Measurements from ENCODE around the gene ALDOC. TPM values are rescaled to one million over a fixed set of nuclear protein-coding genes. Genes with fewer than 3 reads are reported as not detected.

ALDOC gene
- polyA plus RNA-seq, 3 donors from 2014 or later, result 50.9 to 80.1 (median 53.2) TPM

DNA sequence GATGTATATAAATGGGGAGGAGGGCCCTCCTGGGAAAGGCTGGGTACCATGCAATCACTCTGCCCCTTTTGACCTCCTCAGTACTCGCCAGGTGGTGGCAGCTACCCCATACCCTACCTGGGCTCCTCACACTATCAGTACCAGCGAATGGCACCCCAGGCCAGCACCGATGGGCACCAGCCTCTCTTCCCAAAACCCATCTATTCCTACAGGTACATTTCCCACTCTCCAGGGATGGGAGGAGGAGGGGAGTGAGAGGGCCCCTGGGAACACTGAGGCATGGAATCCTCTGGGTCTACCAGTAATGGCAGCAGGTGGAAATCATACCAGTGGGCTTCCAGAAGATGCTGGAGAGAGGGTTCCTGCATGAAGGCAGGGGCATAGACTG lies 47.7 kb downstream of the ALDOC start:
- peaks cover 0 to 2% (median 1%) of the 10 kb centered on the region in 3 donors for H3K27me3 Mint-ChIP-seq (ENCODE audit: low read depth in 3 of 3)
- no peaks in the 10 kb centered on the region for H3K4me1 Mint-ChIP-seq
- no peaks in the 10 kb centered on the region for H3K36me3 Mint-ChIP-seq
- no peak for DNase-seq
- H3K9me3 Mint-ChIP-seq, result peaks cover 0 to 1% (median 0%) of the 10 kb centered on the region in 6 donors
- H3K27ac Mint-ChIP-seq, result no peak overlapping the region
- H3K4me3 Mint-ChIP-seq, result no peak overlapping the region

GRCh38 chr17:28528327-28529012 lies 48.2 kb downstream of the ALDOC start:
- H3K9me3 Mint-ChIP-seq, result peaks cover 0 to 1% (median 0%) of the 10 kb centered on the region in 6 donors
- H3K4me1 Mint-ChIP-seq, result no peaks in the 10 kb centered on the region
- peaks cover 0 to 2% (median 1%) of the 10 kb centered on the region in 3 donors for H3K27me3 Mint-ChIP-seq (ENCODE audit: low read depth in 3 of 3)
- no peak overlapping the region for H3K27ac Mint-ChIP-seq
- no peak for DNase-seq
- no peaks in the 10 kb centered on the region for H3K36me3 Mint-ChIP-seq
- H3K4me3 Mint-ChIP-seq, result no peak overlapping the region

DNA sequence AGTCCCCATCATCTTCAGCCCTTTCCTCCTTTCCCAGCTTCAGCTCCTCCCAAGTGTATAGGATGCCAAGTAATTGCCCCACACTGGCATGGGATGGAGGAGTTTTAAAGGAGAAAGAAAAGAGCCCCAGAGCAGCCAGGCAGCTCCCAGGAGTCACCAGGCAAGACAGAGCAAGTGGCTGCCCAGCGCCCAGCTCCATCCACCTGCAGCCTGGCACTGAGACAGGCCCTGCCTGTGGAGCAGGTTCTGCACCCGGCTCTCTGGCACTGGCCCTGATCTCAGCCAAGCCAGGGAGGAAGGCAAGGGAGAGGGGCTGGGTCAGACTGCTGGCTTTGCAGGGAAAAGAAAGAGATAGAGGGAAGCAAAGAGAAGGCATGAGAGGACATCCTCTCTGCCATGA lies 48.8 kb downstream of the ALDOC start:
- Mint-ChIP-seq H3K4me1 (no peaks in the 10 kb centered on the region), H3K27me3 (ENCODE audit: low read depth in 3 of 3) (peaks cover 0 to 2% (median 1%) of the 10 kb centered on the region in 3 donors), H3K4me3 (no peak overlapping the region), H3K9me3 (peaks cover 0 to 1% (median 0%) of the 10 kb centered on the region in 6 donors), H3K27ac (no peak overlapping the region), H3K36me3 (no peaks in the 10 kb centered on the region)
- no peak for DNase-seq

GRCh38 chr17:28527181-28527681 lies 49.5 kb downstream of the ALDOC start:
- no peaks in the 10 kb centered on the region for H3K36me3 Mint-ChIP-seq
- no peak overlapping the region for H3K4me3 Mint-ChIP-seq
- no peak overlapping the region for H3K27ac Mint-ChIP-seq

DNA sequence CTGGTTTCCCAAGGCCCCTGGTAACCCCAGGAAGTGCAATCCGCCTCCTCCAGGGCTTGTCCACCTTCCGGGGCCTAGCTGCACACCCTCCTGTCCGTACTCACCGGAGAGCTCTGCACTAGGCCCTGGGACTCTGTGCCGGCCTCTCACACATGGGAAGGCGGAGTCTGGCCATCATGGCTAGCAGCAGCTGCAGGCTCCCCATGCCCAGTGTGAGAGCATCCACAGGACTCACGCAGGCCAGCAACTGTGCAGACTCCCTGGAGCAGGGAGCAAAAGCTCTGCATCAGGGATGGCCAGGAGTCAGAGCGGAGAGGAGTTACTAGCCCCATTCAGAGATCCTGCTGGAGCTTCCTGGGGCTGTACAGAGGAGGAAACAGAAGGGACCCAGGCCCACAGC lies 50.3 kb downstream of the ALDOC start:
- DNase-seq, result no peak
- H3K9me3 Mint-ChIP-seq, result peaks cover 0 to 1% (median 0%) of the 10 kb centered on the region in 6 donors
- no peak overlapping the region for H3K4me3 Mint-ChIP-seq
- peaks cover 0 to 2% (median 1%) of the 10 kb centered on the region in 3 donors for H3K27me3 Mint-ChIP-seq (ENCODE audit: low read depth in 3 of 3)
- no peaks in the 10 kb centered on the region for H3K36me3 Mint-ChIP-seq
- H3K27ac Mint-ChIP-seq, result no peak overlapping the region
- H3K4me1 Mint-ChIP-seq, result no peaks in the 10 kb centered on the region

More at GRCh38 chr17:28527181-28527681, 49.5 kb downstream of the ALDOC start:
- peaks cover 0 to 2% (median 1%) of the 10 kb centered on the region in 3 donors for H3K27me3 Mint-ChIP-seq (ENCODE audit: low read depth in 3 of 3)
- DNase-seq, result no peak
- H3K4me1 Mint-ChIP-seq, result no peaks in the 10 kb centered on the region
- peaks cover 0 to 1% (median 0%) of the 10 kb centered on the region in 6 donors for H3K9me3 Mint-ChIP-seq

DNA sequence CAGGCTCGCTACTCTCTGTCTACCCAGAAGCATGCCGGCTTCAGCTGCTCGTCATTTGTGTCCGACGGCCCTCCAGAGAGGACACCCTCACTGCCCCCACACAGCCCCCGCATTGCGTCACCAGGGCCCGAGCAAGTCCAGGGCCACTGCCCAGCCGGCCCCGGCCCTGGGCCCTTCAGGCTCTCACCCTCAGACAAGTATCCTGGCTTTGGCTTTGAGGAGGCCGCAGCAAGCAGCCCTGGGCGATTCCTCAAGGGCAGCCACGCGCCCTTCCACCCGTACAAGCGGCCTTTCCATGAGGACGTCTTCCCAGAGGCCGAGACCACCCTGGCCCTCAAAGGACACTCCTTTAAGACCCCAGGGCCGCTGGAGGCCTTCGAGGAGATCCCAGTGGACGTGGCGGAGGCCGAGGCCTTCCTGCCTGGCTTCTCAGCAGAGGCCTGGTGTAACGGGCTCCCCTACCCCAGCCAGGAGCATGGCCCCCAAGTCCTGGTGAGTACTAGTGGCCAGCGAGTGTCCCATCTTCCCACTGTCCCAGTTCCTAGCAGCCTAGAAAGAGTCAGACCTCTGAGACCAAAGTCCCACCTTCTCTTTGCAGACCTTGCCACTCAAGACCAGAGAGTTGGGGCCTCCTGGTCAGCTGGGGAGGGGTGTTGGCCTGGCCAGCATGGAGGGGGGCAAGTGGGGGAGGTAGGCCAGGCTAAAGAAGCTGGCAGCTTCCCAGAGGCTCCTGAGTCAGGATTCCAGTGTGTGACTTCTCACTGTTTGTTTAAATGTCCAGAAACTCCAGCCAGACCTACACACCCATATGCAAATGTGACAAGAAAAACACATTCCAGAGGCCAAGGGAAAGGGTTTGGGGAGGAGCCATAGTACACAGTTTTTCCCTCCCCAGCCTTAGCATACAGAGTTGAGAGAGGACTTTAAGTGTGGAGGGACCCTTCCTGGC lies 51.9 kb downstream of the ALDOC start:
- no peak for DNase-seq
- Mint-ChIP-seq H3K9me3 (peaks cover 0 to 1% (median 0%) of the 10 kb centered on the region in 6 donors), H3K27ac (no peak overlapping the region), H3K27me3 (ENCODE audit: low read depth in 3 of 3) (peaks cover 0 to 2% (median 1%) of the 10 kb centered on the region in 3 donors), H3K36me3 (no peaks in the 10 kb centered on the region), H3K4me1 (no peaks in the 10 kb centered on the region), H3K4me3 (no peak overlapping the region)

- Mint-ChIP-seq H3K27ac (no peak overlapping the region), H3K27me3 (ENCODE audit: low read depth in 3 of 3) (peaks cover 0 to 2% (median 1%) of the 10 kb centered on the region in 3 donors), H3K9me3 (peaks cover 0 to 1% (median 0%) of the 10 kb centered on the region in 6 donors), H3K36me3 (no peaks in the 10 kb centered on the region), H3K4me3 (no peak overlapping the region), H3K4me1 (no peaks in the 10 kb centered on the region)
- no peak for DNase-seq
These were observed 52.8 kb downstream of the ALDOC start for GRCh38 chr17:28523876-28524275.

GRCh38 chr17:28523186-28523585 lies 53.5 kb downstream of the ALDOC start:
- Mint-ChIP-seq H3K4me1 (no peaks in the 10 kb centered on the region), H3K4me3 (no peak overlapping the region), H3K27ac (no peak overlapping the region), H3K27me3 (ENCODE audit: low read depth in 3 of 3) (peaks cover 0 to 2% (median 1%) of the 10 kb centered on the region in 3 donors), H3K36me3 (no peaks in the 10 kb centered on the region), H3K9me3 (peaks cover 0 to 1% (median 0%) of the 10 kb centered on the region in 6 donors)
- DNase-seq, result no peak

Other genes starting within 250 kb of the ALDOC start
- 10 to 100 TPM; 51.1 to 70.4 (median 53.0) TPM for gene IFT20, start 241.4 kb downstream of the ALDOC start, polyA plus RNA-seq
- gene TNFAIP1, start 241.1 kb downstream of the ALDOC start, polyA plus RNA-seq, result 10 to 100 TPM in 1 of 3 donors, 1 to 10 TPM in 2; 4.7 to 11.6 (median 6.7) TPM
- 100 to 1,000 TPM in 1 of 3 donors, 10 to 100 TPM in 2; 79.0 to 134 (median 80.3) TPM for gene POLDIP2, start 219.4 kb downstream of the ALDOC start, polyA plus RNA-seq
- not detected for gene SEBOX, start 211.7 kb downstream of the ALDOC start, polyA plus RNA-seq
- gene VTN, start 206.6 kb downstream of the ALDOC start, polyA plus RNA-seq, result not detected
- 1 to 10 TPM; 8.0 to 9.2 (median 9.1) TPM for gene SARM1, start 205.2 kb downstream of the ALDOC start, polyA plus RNA-seq
- 1 to 10 TPM in 1 of 3 donors, under 1 TPM in 1, not detected in 1; 0.61 to 1.9 TPM for gene SLC46A1, start 170.7 kb downstream of the ALDOC start, polyA plus RNA-seq
- not detected for gene SLC13A2, start 103.3 kb downstream of the ALDOC start, polyA plus RNA-seq
- gene FOXN1, start 70.5 kb downstream of the ALDOC start, polyA plus RNA-seq, result not detected
- 10 to 100 TPM; 45.4 to 61.1 (median 50.4) TPM for gene UNC119, start 24.3 kb downstream of the ALDOC start, polyA plus RNA-seq
- gene PIGS, start 5.4 kb downstream of the ALDOC start, polyA plus RNA-seq, result 100 to 1,000 TPM in 1 of 3 donors, 10 to 100 TPM in 2; 71.7 to 135 (median 96.8) TPM
- gene SPAG5, start 22.1 kb upstream of the ALDOC start, polyA plus RNA-seq, result 1 to 10 TPM in 2 of 3 donors, under 1 TPM in 1; 0.73 to 4.1 (median 3.2) TPM
- under 1 TPM in 1 of 3 donors, not detected in 2; 0.73 TPM for gene RSKR, start 37.3 kb upstream of the ALDOC start, polyA plus RNA-seq
- 10 to 100 TPM; 16.1 to 43.2 (median 24.3) TPM for gene BLTP2, start 68.3 kb upstream of the ALDOC start, polyA plus RNA-seq
- 100 to 1,000 TPM; 101 to 153 (median 112) TPM for gene SDF2, start 85.0 kb upstream of the ALDOC start, polyA plus RNA-seq
- 10 to 100 TPM in 1 of 3 donors, 1 to 10 TPM in 2; 5.2 to 18.3 (median 7.4) TPM for gene SUPT6H, start 85.3 kb upstream of the ALDOC start, polyA plus RNA-seq
- 1 to 10 TPM in 1 of 3 donors, under 1 TPM in 2; 0.59 to 1.8 (median 0.60) TPM for gene PROCA1, start 135.0 kb upstream of the ALDOC start, polyA plus RNA-seq
- 1 to 10 TPM; 2.3 to 6.1 (median 5.3) TPM for gene RAB34, start 141.0 kb upstream of the ALDOC start, polyA plus RNA-seq
- 1,000 to 10,000 TPM; 2,545 to 3,232 (median 2,896) TPM for gene RPL23A, start 143.1 kb upstream of the ALDOC start, polyA plus RNA-seq
- gene TLCD1, start 149.3 kb upstream of the ALDOC start, polyA plus RNA-seq, result not detected
- 1 to 10 TPM; 1.7 to 4.2 (median 3.6) TPM for gene NEK8, start 151.9 kb upstream of the ALDOC start, polyA plus RNA-seq
- gene TRAF4, start 167.1 kb upstream of the ALDOC start, polyA plus RNA-seq, result 1 to 10 TPM; 2.5 to 5.1 (median 2.7) TPM